ENCODE data around the gene PRKG1.
A peak's percentile ranks its signal among the peaks of the same experiment; 100 is the strongest.
"Not testable (repeated sequence)": the region's sequence is repeated elsewhere in the genome, so short reads cannot be mapped to it uniquely, and the experiment has no call there.

The PRKG1 gene

GRCh38 chr10:51119441-51119840 lies 45.2 kb downstream of the PRKG1 start:
- no peak for DNase-seq

GRCh38 chr10:51121861-51122260 lies 47.6 kb downstream of the PRKG1 start:
- DNase-seq, result no peak

GRCh38 chr10:51124852-51125251 lies 50.6 kb downstream of the PRKG1 start:
- DNase-seq, result peak; percentile 15

- DNase-seq, result no peak
Measured at GRCh38 chr10:51125518-51125917, 51.2 kb downstream of the PRKG1 start.

- DNase-seq, result peak; percentile 42
Measured at GRCh38 chr10:51129946-51130544, 55.8 kb downstream of the PRKG1 start.

GRCh38 chr10:51137756-51138529 lies 63.7 kb downstream of the PRKG1 start:
- no peak for DNase-seq

- no peak for DNase-seq
Measured at GRCh38 chr10:51139176-51139575, 64.9 kb downstream of the PRKG1 start.

- no peak for DNase-seq
Measured at GRCh38 chr10:51141010-51141409, 66.7 kb downstream of the PRKG1 start.

GRCh38 chr10:51144161-51144781 lies 70.0 kb downstream of the PRKG1 start:
- DNase-seq, result no peak

GRCh38 chr10:51145375-51145774 lies 71.1 kb downstream of the PRKG1 start:
- no peak for DNase-seq

GRCh38 chr10:51147644-51148399 lies 73.5 kb downstream of the PRKG1 start:
- no peak for DNase-seq

- no peak for DNase-seq
Measured at GRCh38 chr10:51156926-51157325, 82.6 kb downstream of the PRKG1 start.

GRCh38 chr10:51158832-51159231 lies 84.5 kb downstream of the PRKG1 start:
- DNase-seq, result no peak

GRCh38 chr10:51159841-51160240 lies 85.6 kb downstream of the PRKG1 start:
- DNase-seq, result no peak

GRCh38 chr10:51162002-51162401 lies 87.7 kb downstream of the PRKG1 start:
- DNase-seq, result no peak

- not testable (repeated sequence) for DNase-seq
Measured at GRCh38 chr10:51163380-51164049, 89.2 kb downstream of the PRKG1 start.

- DNase-seq, result no peak
Measured at GRCh38 chr10:51168086-51168815, 94.0 kb downstream of the PRKG1 start.

- DNase-seq, result no peak
Measured at GRCh38 chr10:51169111-51169510, 94.8 kb downstream of the PRKG1 start.

- DNase-seq, result peak; percentile 23
Measured at GRCh38 chr10:51170518-51171245, 96.4 kb downstream of the PRKG1 start.

GRCh38 chr10:51171946-51172345 lies 97.7 kb downstream of the PRKG1 start:
- DNase-seq, result no peak

GRCh38 chr10:51176976-51177695 lies 102.8 kb downstream of the PRKG1 start:
- peak; percentile 14 for DNase-seq
